Measurements from ENCODE around the gene TXNDC11. TPM values are rescaled to one million over a fixed set of nuclear protein-coding genes. Genes with fewer than 3 reads are reported as not detected.

The TXNDC11 gene
- total RNA-seq, 4 donors from 2014 or later = 41.2 to 56.5 (median 49.0) TPM

GRCh38 chr16:11633113-11633512 is 109.5 kb downstream of the TXNDC11 start:
- no peak for TF ChIP-seq CTCF (IDR thresholded peaks at IDR 0.05; ENCODE audit: low read depth)

- no peak for TF ChIP-seq CTCF (IDR thresholded peaks at IDR 0.05; ENCODE audit: low read depth)
Observed at GRCh38 chr16:11632455-11632939, 110.2 kb downstream of the TXNDC11 start.

GRCh38 chr16:11631214-11631613 is 111.4 kb downstream of the TXNDC11 start:
- no peak for TF ChIP-seq CTCF (IDR thresholded peaks at IDR 0.05; ENCODE audit: low read depth)

GRCh38 chr16:11630768-11631056 is 111.9 kb downstream of the TXNDC11 start:
- no peak for TF ChIP-seq CTCF (IDR thresholded peaks at IDR 0.05; ENCODE audit: low read depth)

GRCh38 chr16:11630046-11630767 is 112.5 kb downstream of the TXNDC11 start:
- TF ChIP-seq CTCF (IDR thresholded peaks at IDR 0.05; ENCODE audit: low read depth) = no peak

Small RNA genes within 50 kb of the gene (small RNA-seq; reads per million reads assigned to genes)
- not detected for gene RF00017

Other genes starting within 250 kb of the TXNDC11 start
- 10 to 100 TPM; 59.7 to 93.5 (median 64.8) TPM for gene LITAF, start 155.9 kb downstream of the TXNDC11 start, total RNA-seq
- gene SNN, start 74.4 kb downstream of the TXNDC11 start, total RNA-seq = 10 to 100 TPM; 25.4 to 87.6 (median 50.1) TPM
- gene ZC3H7A, start 54.4 kb upstream of the TXNDC11 start, total RNA-seq = 100 to 1,000 TPM in 1 of 4 donors, 10 to 100 TPM in 3; 68.5 to 100 (median 94.7) TPM
- 100 to 1,000 TPM; 129 to 249 (median 201) TPM for gene RSL1D1, start 108.7 kb upstream of the TXNDC11 start, total RNA-seq
- 100 to 1,000 TPM in 1 of 4 donors, 10 to 100 TPM in 3; 62.6 to 102 (median 77.4) TPM for gene GSPT1, start 173.1 kb upstream of the TXNDC11 start, total RNA-seq
- gene NPIPB2, start 199.2 kb upstream of the TXNDC11 start, total RNA-seq = 10 to 100 TPM in 2 of 4 donors, 1 to 10 TPM in 2; 4.4 to 13.9 (median 10.8) TPM
- gene TNFRSF17, start 222.4 kb upstream of the TXNDC11 start, total RNA-seq = not detected
- 10 to 100 TPM; 41.4 to 52.5 (median 44.3) TPM for gene SNX29, start 233.9 kb upstream of the TXNDC11 start, total RNA-seq

Measured in subcutaneous adipose tissue (tissue), 4 donors.